ENCODE data around the gene NENF.

- TF ChIP-seq POLR2AphosphoS5 (IDR thresholded peaks at IDR 0.05) = no peak
- no peak for TF ChIP-seq CTCF (IDR thresholded peaks at IDR 0.05)
Observed at GRCh38 chr1:212415107-212415841, 17.4 kb upstream of the NENF start.
